Measurements from ENCODE around the gene CYP2C9.
"Not testable (repeated sequence)": the region's sequence is repeated elsewhere in the genome, so short reads cannot be mapped to it uniquely, and the experiment has no call there.

Gene CYP2C9

GRCh38 chr10:94938383-94938782 is at the start of gene CYP2C9:
CYP2C9 (plus strand) TSS chr10:94938658; CDS start chr10:94938683, 25 bp downstream.
- no peak for DNase-seq

DNA sequence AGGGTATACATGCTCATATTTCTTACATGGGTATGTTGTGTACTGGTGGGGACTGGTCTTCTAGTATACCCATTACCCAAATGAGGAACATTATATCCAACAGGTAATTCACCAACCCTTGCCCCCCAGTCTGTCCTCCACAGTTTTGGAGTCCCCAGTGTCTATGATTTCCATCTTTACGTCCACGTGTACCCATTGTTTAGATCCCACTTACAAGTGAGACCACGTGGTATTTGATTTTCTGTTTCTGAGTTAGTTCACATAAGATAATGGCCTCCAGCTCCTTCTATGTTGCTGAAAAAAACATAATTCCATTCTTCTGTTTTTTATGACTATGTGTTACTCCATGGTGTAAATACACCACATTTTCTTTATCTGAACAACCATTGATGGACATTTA is 49.3 kb upstream of the CYP2C9 start:
- DNase-seq = no peak

DNA sequence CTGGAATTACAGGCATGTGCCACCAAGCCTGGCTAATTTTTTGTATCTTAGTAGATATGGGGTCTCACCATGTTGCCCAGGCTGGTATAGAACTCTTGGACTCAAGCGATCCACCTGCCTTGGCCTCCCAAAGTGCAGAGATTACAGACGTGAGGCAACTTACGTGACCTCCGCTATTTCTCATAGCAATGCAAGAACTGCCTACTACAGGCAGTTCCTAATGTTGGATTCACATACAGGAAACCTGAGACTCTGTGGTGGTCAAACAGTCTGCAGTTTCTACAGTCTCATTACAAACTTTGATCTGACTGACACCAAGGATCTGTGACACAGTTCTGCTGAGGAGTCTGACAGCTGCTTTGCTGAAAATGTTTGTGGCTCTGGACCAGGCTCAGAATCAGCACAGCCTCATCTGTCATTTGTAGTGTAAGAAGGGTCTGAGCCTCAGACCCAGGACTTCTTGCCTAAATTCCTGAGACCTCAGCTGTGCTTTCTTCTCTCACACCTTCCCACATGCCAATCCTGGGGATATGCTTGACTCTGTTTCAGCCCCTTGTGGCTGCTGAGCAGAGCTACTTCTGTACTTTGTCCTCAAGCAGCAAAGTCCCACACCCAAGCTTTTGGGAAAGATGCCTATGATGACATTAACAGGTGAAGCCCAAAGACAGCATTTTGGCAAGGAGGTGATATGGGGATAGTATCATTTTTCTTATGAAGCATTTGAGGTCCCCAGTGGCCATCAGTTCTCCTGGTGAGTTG is 48.0 kb upstream of the CYP2C9 start:
- no peak for DNase-seq

DNA sequence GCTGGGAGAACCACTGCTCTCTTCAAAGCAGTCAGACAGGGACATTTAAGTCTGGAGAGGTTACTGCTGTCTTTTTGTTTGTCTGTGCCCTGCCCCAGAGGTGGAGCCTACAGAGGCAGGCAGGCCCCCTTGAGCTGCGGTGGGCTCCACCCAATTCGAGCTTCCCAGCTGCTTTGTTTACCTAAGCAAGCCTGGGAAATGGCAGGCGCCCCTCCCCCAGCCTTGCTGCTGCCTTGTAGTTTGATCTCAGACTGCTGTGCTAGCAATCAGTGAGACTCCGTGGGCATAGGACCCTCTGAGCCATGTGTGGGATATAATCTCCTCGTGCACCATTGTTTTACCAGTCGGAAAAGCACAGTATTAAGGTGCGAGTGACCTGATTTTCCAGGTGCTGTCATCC is 40.0 kb upstream of the CYP2C9 start:
- DNase-seq = not testable (repeated sequence)

- no peak for DNase-seq
These were observed 36.4 kb upstream of the CYP2C9 start for GRCh38 chr10:94902080-94902479.

GRCh38 chr10:94902570-94902969 is 35.9 kb upstream of the CYP2C9 start:
- no peak for DNase-seq

DNA sequence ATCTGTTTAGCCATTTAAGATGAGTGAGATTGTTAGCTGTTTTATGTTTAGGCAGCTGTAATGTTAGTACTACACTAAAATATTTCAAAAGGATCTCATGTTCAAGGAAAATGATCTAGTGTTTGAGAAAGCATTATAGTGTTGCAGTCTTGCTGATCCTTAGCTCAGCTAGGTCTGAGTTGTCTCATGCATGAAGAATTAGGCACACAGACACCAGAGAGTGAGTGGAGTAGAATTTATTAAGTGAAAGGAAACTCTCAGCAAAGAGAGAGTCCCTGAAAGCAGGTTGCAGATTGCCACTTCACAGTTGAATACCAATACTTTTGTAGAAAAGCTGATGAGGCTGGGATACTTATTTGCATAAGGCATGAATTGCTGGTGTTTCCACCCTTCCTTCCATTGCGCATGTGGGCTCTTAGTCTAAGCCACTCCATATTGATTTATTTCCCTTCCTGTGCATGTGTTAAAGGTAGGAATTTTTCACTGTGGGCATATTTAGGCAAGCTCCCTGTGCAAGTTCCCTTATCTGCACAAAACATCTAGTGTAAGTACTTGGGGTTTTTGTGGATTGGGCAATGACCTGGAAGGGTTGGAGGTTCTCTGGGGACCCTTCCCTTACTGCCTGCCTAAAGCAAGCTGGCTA is 33.8 kb upstream of the CYP2C9 start:
- DNase-seq = not testable (repeated sequence)

DNA sequence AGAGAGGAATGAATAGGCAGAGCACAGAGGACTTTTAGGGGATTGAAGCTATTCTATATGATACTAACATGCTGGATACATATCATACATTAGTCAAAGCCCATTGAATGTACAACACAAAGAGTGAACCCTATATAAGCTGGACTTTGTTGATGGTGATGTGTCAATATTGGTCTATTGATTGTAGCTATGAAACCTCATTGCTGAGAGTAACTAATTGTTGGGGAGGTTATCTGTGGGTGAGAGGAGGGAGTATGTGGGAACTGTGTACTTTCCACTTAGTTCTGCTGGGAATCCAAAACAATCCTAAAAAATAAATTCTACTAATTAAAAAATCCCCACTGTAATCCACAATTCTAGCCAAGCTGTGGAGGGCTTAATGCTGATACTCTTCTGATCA is 22.0 kb upstream of the CYP2C9 start:
- no peak for DNase-seq

GRCh38 chr10:94936721-94937120 is 1.7 kb upstream of the CYP2C9 start:
- no peak for DNase-seq

GRCh38 chr10:94943432-94944103 is 5.1 kb downstream of the CYP2C9 start:
- not testable (repeated sequence) for DNase-seq

- not testable (repeated sequence) for DNase-seq
These were observed 7.7 kb downstream of the CYP2C9 start for GRCh38 chr10:94946181-94946580.

- DNase-seq = no peak
These were observed 25.4 kb downstream of the CYP2C9 start for GRCh38 chr10:94963901-94964300.

DNA sequence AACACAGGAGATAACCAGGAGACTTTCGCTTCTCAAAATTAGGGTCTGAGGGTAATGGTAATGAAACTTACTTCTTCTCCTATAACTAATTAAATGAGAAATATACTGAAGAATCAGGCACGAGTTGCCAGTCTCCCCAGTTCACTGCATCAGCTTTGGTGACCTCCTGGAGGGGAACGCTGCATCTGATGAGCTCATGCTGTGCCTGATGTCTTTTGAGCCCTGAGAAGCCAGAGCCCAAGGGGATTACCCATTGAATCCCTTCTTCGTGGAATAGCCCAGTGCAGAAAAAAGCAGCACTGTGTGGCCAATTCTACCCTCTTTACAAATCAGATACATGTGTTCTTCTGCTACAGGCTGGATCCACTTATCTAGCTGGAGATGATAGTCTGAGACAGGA is 45.1 kb downstream of the CYP2C9 start:
- DNase-seq = no peak

DNA sequence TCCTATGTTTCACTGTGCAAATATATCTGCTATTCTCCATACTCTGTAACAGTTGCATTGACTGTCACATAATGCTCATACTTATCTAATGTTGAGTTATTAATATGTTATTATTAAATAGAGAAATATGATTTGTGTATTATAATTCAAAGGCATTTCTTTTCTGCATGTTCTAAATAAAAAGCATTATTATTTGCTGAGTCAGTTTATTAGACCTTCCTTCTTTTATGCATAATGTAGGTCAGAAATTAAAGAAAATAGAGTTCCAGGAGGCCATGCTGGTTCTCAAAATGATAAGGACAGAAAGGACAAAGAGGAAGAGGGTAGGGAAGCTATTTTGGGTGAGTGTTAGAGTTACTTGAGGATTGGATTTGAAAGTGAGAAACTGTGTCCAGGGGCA is 50.7 kb downstream of the CYP2C9 start:
- no peak for DNase-seq

DNA sequence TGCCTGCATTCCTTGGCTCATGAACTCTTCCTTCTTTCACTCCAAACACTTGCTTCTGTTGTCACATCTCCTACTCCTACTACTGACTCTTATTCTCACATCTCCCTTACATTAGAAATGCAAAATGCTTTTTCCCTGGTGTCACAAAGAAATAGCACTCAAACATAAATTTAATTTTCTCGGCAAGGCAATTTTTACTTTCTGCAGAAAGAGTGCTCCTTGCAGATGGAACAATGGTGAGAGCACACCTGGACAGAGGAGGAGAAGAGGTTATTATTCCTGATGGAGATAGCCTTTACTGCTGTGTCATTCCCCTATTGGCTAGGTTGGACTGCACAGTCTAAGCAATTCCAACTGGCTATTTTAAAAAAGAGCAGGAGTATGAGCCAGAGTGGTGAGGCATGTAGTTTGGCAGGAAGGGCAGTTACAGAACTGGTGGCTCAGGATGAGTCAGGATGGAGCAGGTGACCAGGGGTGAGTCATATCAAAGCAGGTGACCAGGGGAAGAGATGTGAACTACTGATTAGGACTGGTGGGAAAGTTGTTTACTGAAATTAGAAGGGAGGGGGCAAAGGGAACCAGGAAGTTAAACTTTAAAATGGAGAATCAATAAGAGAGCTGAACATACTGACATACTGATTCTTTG is 52.9 kb downstream of the CYP2C9 start:
- no peak for DNase-seq

DNA sequence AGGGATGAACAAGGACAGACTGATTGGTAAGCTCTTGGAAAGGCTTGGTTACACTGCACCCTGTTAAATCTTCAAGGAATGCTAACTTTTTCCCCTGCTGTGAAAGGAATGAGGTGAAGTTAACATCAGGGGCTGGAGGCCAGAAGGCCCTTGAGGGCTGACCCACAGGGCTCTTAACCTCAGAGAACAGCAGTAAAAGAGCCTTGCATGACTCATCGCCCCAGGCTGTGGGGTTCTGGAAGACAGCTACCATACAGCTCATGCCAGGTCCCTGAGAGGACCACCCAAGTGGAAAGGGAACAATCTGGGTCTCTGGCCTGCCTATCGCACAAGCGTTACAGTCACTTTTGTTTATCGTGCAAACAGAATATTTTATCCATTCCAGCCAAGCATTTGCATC is 54.4 kb downstream of the CYP2C9 start:
- DNase-seq = no peak

DNA sequence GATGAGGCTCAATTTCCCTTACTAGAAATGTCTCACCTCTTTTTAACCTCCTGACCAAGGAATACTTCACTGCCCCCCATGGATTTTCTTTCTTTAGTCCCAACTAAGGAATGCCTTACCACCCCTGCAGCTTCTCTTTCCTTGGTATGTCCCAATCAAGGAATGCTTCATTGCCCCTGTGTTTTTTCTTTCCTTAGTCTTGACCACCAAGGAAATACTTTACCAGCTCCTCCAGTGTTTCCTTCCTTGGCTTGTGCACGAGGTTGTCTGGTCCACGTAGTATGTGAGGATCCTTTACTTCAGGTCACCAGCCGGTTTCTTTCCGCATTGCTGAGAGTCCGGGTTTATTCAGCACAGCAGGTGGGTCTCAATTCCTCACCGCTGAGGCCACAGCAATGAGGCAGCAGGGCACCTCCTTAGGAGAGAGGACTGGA is 59.3 kb downstream of the CYP2C9 start:
- no peak for DNase-seq

- no peak for DNase-seq
These were observed 88.0 kb downstream of the CYP2C9 start for GRCh38 chr10:95026461-95026860.

DNA sequence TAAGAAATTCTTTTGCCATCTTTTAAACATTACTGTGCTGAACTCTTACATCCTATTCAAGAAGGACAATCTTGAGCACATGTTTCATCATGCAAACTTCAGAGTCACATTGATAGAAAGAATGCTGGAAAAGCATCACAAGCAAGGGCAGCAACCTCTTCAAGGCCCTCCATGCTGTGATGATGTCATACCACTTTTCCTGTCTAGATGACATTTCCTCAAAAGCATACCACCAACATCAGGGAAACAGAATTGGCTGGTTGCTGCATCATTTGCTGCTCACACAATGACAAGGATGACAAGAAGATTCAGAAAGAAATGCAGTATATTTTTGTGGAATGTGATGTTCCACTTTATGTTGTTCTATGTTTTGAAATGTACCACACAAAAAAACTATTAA is 93.2 kb downstream of the CYP2C9 start:
- DNase-seq = no peak

GRCh38 chr10:95034401-95034800 is 95.9 kb downstream of the CYP2C9 start:
- DNase-seq = no peak

GRCh38 chr10:95035332-95036295 is 97.2 kb downstream of the CYP2C9 start:
- DNase-seq = no peak

GRCh38 chr10:95039281-95039680 is 100.8 kb downstream of the CYP2C9 start:
- DNase-seq = no peak
